Right lung (tissue), 5 donors: ENCODE results near the gene GOLGA8K. TPM values are rescaled to one million over a fixed set of nuclear protein-coding genes. Genes with fewer than 3 reads are reported as not detected.
"Not testable (repeated sequence)": the region's sequence is repeated elsewhere in the genome, so short reads cannot be mapped to it uniquely, and the experiment has no call there.

Experiments
- DNase-seq, 2 donors: peaks; one replicate each; pipeline ENCODE4 v3.0.0-alpha.2; 2013
- polyA plus RNA-seq, 5 donors: library from polyadenylated mRNA; unstranded; fragments of 120-200 nt; gene quantifications; one replicate each; pipeline versions ENCODE4 v1.2.1 to v1.2.3, GENCODE V29; 2013; ENCODE audit warnings: inconsistent platforms in 1 of 5, low replicate concordance in 1 of 5; ENCODE audit not compliant: insufficient read length in 5 of 5, insufficient read depth in 1 of 5

GOLGA8K gene
- polyA plus RNA-seq, 5 donors: 2.4 to 4.7 (median 3.5) TPM

DNA sequence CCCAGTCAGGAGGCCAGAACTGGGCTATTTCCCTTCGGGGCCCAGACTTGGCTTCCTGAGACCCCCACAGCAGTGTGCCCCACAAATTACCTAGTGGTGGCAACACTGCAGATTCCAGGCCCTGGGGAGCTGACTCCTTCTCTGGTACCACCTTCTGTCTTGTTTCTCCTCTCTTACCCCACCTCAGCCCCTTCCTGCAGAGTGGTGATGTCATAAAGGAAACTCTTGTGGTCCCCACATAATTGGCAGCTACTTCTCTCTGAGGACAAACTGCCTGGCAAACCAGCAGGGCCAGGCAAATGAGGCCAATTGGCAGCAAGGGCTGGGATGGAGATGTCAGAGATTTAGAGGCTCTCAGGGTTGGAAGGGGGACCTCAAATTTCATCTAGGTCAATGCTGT lies 44.6 kb downstream of the GOLGA8K start:
- not testable (repeated sequence) for DNase-seq

DNA sequence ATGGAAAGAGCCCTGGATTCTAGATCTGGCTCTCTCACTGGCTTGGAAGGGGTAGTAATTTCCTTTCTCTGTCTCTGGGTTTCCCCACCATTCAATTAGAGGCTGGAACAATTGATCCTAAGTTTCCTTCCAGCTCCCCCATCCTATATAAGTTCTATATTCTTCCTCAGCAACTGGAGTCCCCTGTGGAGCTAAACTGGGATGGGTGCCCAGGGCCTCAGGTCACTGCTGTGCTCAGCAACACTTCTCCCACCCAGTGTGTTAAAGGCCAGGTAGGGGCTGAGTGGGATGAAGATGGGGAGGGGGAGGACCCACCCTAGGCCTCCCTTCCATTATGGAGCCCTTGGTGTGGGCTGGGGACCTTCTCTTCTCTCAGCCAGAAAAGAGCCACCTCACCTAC lies 46.2 kb downstream of the GOLGA8K start:
- not testable (repeated sequence) for DNase-seq

DNA sequence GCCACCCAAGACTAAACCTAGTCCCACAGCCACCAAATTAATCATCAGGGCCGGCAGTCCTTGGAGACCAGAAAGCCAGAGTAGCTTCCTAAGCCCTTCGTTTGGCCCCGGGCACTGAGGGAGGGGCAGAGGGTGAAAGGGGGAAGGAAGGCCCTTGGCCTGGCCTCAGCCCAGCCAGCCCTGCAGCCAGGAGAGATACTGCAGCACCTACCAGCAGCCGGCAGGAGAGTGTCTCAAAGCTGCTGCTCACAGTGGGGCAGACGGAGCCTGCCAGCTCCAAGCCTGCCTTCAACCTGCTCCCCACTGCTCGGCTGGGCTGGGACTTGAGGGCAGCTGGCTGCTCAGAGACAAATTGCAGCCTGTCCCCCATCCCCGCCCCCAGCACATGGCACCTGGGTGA lies 50.3 kb downstream of the GOLGA8K start:
- DNase-seq: not testable (repeated sequence)

DNA sequence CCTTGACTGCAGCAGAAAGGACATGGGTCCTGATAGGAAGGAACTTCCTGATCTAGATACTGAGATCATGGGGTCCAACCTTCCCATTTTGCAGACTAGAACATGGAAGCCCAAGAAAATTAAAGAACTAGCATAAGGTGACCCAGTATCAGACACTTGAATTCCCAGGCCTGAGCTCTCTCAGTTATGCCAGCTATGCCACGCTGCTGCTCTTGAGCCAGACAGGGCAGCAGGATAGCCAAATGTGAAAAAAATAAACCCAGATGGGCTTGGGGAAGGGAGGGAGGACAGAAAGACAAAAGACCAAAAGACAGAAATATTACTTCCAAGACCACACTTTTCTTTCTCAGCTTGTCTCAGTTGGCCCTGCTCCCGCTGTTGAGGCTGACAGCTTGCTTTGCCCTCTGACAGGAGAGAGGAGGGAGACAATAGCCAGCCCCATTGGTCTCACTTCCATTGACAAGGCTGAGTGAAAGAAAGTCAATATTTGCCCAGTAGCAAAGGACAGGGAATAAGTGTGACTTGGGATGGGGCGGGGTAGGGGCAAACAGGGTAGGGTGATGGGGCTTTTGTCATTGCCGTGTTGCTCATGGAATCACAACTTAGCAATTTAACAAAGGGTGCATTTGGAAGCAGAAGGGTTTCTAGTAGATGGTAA lies 52.4 kb downstream of the GOLGA8K start:
- not testable (repeated sequence) for DNase-seq

DNA sequence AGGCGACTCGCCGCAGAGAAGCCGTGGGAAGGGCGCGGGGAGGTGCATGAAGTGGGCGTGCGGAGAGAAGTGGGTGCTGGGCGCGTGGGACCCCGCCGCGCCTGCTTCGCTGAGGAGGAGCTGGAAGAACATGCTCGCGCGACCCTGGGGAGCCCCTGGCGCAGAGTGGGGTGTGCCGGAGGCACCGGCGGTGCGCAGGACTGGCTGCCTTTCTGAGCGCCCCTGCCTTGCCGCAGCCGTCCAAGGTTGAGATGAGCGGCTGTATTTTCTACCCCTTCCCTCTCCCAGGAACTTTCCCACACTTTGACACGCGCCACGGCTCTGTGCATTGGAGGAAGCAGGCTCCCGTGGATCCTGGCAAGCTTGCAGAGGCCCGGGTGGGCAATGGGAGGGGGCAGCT lies 56.1 kb downstream of the GOLGA8K start:
- DNase-seq: not testable (repeated sequence)

DNA sequence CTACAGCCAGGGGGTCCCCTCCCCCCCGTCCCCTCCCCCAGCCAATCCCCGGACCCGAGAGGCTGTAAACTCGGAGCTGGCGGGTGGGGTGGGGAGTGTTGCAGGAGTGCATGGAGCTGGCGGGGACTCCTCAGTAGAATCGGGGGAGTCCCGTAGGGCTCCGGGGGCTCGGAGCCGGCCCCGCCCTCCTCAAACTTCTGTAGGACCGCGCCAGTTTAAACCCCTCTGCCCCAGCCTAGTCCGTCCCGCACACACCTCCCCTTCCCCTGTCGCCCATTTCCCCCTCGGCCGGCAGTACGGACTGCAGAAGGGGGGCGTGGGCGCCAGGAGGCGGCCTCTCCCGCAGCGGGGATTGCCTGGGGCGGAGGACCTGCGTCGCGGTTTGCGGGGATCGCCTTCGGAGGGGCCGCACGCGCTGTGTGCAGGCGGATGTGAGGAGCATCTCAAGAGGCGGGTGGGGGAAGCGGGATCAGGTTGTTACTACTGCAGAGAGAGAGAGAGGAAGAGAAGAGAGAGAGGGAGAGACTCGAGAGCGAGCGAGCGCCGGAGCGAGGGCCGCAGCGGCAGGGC lies 57.0 kb downstream of the GOLGA8K start:
- not testable (repeated sequence) for DNase-seq

DNA sequence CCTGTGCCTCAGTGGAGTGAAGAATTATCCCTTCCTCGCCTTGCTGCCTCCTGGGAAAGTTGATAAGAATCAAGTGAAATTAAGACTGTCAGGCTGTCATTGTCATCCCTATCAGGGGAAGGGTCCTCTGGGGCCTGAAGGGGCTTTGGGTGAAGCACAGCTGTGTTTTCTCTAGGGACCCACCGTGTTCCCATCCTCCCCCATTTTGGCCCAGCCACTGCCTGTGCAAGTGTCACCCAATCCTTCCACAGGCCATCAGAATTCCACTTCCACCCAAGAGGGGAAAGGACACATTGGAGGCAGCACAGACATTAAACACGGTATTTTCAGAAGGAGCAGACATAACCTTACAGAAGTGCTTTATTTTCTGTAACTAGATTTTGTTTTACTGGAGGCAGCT lies 59.2 kb downstream of the GOLGA8K start:
- DNase-seq: not testable (repeated sequence)

Other genes with a start within 250 kb of the GOLGA8K start
- 1 to 10 TPM in 2 of 5 donors, under 1 TPM in 3; 0.40 to 2.4 (median 0.75) TPM for gene GOLGA8O, start 52.3 kb upstream of the GOLGA8K start, polyA plus RNA-seq
- gene GOLGA8N, start 190.2 kb upstream of the GOLGA8K start, polyA plus RNA-seq: 10 to 100 TPM; 23.0 to 38.7 (median 31.3) TPM
- 10 to 100 TPM; 19.5 to 55.2 (median 36.1) TPM for gene ARHGAP11A, start 212.2 kb upstream of the GOLGA8K start, polyA plus RNA-seq
- 10 to 100 TPM in 1 of 5 donors, 1 to 10 TPM in 4; 5.9 to 12.9 (median 7.4) TPM for gene SCG5, start 238.4 kb upstream of the GOLGA8K start, polyA plus RNA-seq